ENCODE data around the gene INPP5F.

INPP5F gene

DNA sequence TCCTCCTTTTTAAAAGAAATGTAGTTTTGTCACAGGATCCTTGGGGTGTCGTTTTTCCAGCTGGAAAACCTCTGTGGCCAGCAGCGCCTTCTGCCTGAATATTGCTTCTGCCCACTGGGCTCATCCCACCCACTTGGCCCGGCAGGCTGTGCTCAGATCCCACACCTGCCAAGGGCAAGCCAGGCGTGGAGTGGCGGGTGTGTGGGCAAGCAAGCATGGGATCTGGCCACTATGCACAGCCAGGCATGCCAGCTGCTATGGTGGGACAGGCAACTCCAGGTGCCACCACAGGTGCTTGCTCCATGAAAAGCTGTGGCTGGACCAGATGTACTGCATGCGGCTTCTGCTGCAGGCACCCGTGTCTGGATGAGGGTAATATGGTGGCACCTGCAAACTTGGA, 31.2 kb upstream of the INPP5F start:
- H3K9ac ChIP-seq (ENCODE audit: low read length): no peak overlapping the region
- no peak overlapping the region for H3K4me3 ChIP-seq (ENCODE audit: low read depth, low read length, poor library complexity, severe bottlenecking)
- no peak overlapping the region for H3K27ac ChIP-seq (ENCODE audit: low read depth, low read length, poor library complexity, severe bottlenecking)
- H3K9me3 ChIP-seq (ENCODE audit: low read length): no peaks in the 10 kb centered on the region
- no peaks in the 10 kb centered on the region for H3F3A ChIP-seq (ENCODE audit: insufficient read depth, low read length)
- H3K36me3 ChIP-seq (ENCODE audit: insufficient read depth, low read length): no peaks in the 10 kb centered on the region; the same call in 1 of the 2 replicates
- no peaks in the 10 kb centered on the region; the same call in 1 of the 2 replicates for H3K27me3 ChIP-seq (ENCODE audit: insufficient read depth, low read length)
- TF ChIP-seq EZH2 (IDR thresholded peaks at IDR 0.05; ENCODE audit: borderline replicate concordance, low read length): no peak
- TF ChIP-seq, protein P1, sequence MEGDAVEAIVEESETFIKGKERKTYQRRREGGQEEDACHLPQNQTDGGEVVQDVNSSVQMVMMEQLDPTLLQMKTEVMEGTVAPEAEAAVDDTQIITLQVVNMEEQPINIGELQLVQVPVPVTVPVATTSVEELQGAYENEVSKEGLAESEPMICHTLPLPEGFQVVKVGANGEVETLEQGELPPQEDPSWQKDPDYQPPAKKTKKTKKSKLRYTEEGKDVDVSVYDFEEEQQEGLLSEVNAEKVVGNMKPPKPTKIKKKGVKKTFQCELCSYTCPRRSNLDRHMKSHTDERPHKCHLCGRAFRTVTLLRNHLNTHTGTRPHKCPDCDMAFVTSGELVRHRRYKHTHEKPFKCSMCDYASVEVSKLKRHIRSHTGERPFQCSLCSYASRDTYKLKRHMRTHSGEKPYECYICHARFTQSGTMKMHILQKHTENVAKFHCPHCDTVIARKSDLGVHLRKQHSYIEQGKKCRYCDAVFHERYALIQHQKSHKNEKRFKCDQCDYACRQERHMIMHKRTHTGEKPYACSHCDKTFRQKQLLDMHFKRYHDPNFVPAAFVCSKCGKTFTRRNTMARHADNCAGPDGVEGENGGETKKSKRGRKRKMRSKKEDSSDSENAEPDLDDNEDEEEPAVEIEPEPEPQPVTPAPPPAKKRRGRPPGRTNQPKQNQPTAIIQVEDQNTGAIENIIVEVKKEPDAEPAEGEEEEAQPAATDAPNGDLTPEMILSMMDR (IDR thresholded peaks at IDR 0.05; ENCODE audit: low read length): no peak
- H3K4me1 ChIP-seq (ENCODE audit: insufficient read depth, low read length, severe bottlenecking): peaks cover 5% of the 10 kb centered on the region
- no peaks in the 10 kb centered on the region for H3K79me2 ChIP-seq (ENCODE audit: insufficient read depth, low read length)
- no peaks in the 10 kb centered on the region for H4K20me1 ChIP-seq (ENCODE audit: insufficient read depth, low read length)
- no peak overlapping the region for H3K4me2 ChIP-seq (ENCODE audit: low read length)
- H3K9me2 ChIP-seq (ENCODE audit: low read depth, low read length): no peaks in the 10 kb centered on the region
- H2AFZ ChIP-seq (ENCODE audit: low read length): no peak overlapping the region

DNA sequence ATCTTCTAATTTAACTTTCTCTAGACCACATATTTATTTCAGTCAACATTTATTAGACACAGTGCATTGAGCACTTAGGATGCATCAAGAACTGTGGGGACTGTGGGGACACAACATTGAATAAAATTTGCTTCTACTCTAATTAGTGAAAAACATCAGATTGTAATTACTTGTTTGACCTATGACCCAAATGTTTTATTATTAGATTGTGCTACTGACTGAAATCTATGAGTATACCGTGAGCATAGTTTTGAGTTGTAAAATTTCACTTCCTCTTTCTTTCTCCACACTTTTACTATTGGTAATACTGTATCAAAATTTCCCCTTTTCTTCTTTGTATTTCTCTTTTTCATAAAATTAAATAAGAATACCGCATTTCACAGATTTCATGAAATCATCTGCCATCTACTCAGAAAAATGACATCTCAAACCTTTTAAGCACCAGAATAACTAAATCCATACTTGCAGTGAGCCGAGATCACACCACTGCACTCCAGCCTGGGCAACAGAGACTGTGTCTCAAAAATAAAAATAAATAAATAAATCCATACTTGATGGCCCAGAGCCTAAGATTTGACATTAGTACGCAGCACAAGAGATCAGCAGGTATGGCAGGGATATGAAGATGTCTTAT, 25.4 kb upstream of the INPP5F start:
- H3K4me3 ChIP-seq (ENCODE audit: low read depth, low read length, poor library complexity, severe bottlenecking): no peak overlapping the region
- no peaks in the 10 kb centered on the region for H3K9me3 ChIP-seq (ENCODE audit: low read length)
- peaks cover 53% of the 10 kb centered on the region for H3K4me1 ChIP-seq (ENCODE audit: insufficient read depth, low read length, severe bottlenecking)
- H3K27ac ChIP-seq (ENCODE audit: low read depth, low read length, poor library complexity, severe bottlenecking): peak overlapping the region; percentile 68
- no peaks in the 10 kb centered on the region for H3K27me3 ChIP-seq (ENCODE audit: insufficient read depth, low read length)
- no peaks in the 10 kb centered on the region; the same call in 1 of the 2 replicates for H3K36me3 ChIP-seq (ENCODE audit: insufficient read depth, low read length)
- no peak overlapping the region for H3K9ac ChIP-seq (ENCODE audit: low read length)
- H3K9me2 ChIP-seq (ENCODE audit: low read depth, low read length): no peaks in the 10 kb centered on the region
- H3F3A ChIP-seq (ENCODE audit: insufficient read depth, low read length): no peaks in the 10 kb centered on the region
- peak overlapping the region; percentile 50 for H3K4me2 ChIP-seq (ENCODE audit: low read length)
- no peak overlapping the region for H2AFZ ChIP-seq (ENCODE audit: low read length)
- no peaks in the 10 kb centered on the region for H4K20me1 ChIP-seq (ENCODE audit: insufficient read depth, low read length)
- no peaks in the 10 kb centered on the region for H3K79me2 ChIP-seq (ENCODE audit: insufficient read depth, low read length)
- TF ChIP-seq, protein P1 (IDR thresholded peaks at IDR 0.05; ENCODE audit: low read length): no peak
- TF ChIP-seq EZH2 (IDR thresholded peaks at IDR 0.05; ENCODE audit: borderline replicate concordance, low read length): no peak

DNA sequence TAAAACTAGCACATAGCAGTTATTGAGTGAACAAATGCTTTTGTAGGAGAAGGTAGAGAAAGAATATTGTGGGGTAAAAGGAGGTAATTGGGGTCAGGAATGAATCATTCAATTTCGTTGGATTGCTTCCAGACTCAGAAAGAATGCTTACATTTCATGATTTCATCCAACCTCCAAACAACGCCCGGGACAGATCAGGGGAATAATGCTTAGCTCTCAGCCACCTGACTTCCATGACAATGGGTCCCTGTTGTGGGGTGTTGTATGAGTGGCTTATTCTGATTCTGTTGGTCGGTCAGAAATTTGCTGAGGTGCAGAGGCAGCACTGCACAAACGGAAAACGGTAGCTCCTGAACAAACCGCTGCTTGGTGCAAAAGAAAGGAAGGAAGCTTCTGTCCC, 24.0 kb upstream of the INPP5F start:
- H3K27me3 ChIP-seq (ENCODE audit: insufficient read depth, low read length): no peaks in the 10 kb centered on the region
- no peak for TF ChIP-seq EZH2 (IDR thresholded peaks at IDR 0.05; ENCODE audit: borderline replicate concordance, low read length)
- TF ChIP-seq, protein P1 (IDR thresholded peaks at IDR 0.05; ENCODE audit: low read length): no peak
- H2AFZ ChIP-seq (ENCODE audit: low read length): no peak overlapping the region
- H4K20me1 ChIP-seq (ENCODE audit: insufficient read depth, low read length): no peaks in the 10 kb centered on the region
- no peaks in the 10 kb centered on the region for H3F3A ChIP-seq (ENCODE audit: insufficient read depth, low read length)
- peak overlapping the region; percentile 36 for H3K27ac ChIP-seq (ENCODE audit: low read depth, low read length, poor library complexity, severe bottlenecking)
- no peaks in the 10 kb centered on the region for H3K79me2 ChIP-seq (ENCODE audit: insufficient read depth, low read length)
- H3K4me1 ChIP-seq (ENCODE audit: insufficient read depth, low read length, severe bottlenecking): peaks cover 57% of the 10 kb centered on the region
- no peak overlapping the region for H3K9ac ChIP-seq (ENCODE audit: low read length)
- H3K9me3 ChIP-seq (ENCODE audit: low read length): 0 out of 2 replicates have a peak, but pooled peaks cover 2% of the 10 kb centered on the region
- no peaks in the 10 kb centered on the region; the same call in 1 of the 2 replicates for H3K36me3 ChIP-seq (ENCODE audit: insufficient read depth, low read length)
- no peaks in the 10 kb centered on the region for H3K9me2 ChIP-seq (ENCODE audit: low read depth, low read length)
- no peak overlapping the region for H3K4me3 ChIP-seq (ENCODE audit: low read depth, low read length, poor library complexity, severe bottlenecking)
- no peak overlapping the region for H3K4me2 ChIP-seq (ENCODE audit: low read length)
